Anterior cingulate cortex (tissue), 58 donors: ENCODE data around the gene NRG3.

Experiments
- DNase-seq, 58 donors: peaks; one replicate each; lab custom pipeline; 2025; lab: John Stamatoyannopoulos, UW

NRG3 gene

DNA sequence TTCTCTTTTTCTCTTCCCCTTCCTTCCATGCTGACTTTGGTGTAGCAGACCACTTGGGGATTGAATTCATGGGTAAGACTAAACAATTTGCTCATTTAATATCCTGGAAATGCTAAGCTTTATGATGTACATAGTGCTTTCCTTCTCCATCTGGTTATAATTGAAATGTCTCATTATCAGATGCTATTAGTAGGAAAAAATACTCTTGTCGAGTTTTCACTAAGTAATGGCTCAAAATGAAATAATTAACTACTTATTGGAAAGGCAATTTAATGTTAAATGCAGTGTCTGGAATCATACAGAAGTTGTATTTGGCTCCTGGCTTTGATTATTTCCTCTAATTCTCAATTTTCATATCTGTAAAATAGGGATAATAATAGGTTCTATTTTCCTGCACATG is 990.4 kb downstream of the NRG3 start:
- no peak for DNase-seq

DNA sequence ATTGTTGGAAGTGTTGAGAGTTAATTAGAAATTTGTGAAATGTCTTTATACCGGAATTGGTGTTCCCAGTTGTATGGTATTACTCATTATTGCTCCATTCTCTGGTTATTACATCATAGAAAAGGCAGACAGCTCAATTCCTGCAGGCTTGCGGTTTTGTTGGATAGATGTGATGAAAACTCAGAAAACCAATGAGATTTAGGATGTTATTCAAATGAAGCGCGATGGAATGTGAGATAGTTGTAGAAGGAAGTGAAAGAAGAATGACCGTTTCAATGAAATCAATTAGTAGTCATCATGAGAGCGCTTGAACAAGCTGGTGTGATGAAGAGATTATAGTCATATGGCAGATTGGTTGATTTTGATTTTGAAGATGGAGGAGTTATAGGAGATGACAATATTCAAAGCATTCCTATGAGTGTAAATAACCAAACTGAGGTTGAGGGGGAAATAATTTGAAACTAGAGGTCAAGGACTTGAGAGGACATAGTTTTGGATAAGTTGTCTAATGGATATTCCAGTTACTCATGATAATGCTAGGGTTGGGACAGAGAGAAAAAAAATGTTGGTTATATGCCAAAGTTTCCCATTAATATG is 991.5 kb downstream of the NRG3 start:
- no peak for DNase-seq

GRCh38 chr10:82867056-82867455 is 992.1 kb downstream of the NRG3 start:
- DNase-seq = no peak

- no peak for DNase-seq
Measured at GRCh38 chr10:82874671-82875070, 999.7 kb downstream of the NRG3 start.

DNA sequence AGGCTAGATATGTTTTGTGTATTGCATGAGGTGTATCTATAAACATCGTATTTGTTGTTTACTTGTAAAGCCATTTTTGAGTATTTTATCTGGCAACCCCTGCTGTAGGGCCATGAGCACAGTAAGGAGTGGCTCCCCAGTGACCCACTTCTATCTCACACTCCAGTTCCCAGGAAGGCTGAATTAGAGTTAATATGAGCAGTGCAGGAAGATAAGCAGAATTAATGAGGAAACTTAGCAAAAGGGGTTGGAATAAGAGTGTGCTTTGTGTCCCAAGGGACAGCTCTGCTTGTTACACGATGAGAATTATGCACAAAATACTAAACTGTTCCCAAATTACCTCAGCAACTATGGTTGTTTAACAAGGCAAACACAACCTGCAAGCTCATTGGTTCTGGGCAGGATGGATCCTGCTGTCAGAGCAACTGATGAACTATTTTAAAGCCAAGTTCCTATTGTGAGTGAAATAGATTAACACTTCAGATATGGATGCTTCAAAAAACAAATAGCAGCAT is 1005.8 kb downstream of the NRG3 start:
- DNase-seq = no peak

- DNase-seq = no peak
Measured at GRCh38 chr10:82882722-82883121, 1007.7 kb downstream of the NRG3 start.

GRCh38 chr10:82883603-82884002 is 1008.6 kb downstream of the NRG3 start:
- DNase-seq = no peak

DNA sequence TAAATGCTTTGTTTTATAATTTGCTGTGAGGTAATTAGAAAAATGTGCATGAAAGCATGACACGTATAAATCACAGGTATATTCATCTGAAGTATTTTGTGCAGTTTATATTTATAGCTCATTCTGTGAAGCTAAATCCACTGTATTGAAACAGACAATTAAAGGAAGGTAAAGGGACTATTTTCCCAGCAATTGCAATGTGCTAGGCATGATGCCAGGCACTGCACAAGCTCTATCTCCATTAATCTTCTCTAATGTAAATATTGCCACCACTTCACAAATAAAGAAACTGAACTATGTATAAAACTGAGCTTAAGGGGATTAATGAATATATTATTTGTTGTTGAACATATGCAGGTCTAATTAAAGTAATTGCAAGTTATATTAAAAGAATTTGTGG is 1012.5 kb downstream of the NRG3 start:
- DNase-seq = no peak

DNA sequence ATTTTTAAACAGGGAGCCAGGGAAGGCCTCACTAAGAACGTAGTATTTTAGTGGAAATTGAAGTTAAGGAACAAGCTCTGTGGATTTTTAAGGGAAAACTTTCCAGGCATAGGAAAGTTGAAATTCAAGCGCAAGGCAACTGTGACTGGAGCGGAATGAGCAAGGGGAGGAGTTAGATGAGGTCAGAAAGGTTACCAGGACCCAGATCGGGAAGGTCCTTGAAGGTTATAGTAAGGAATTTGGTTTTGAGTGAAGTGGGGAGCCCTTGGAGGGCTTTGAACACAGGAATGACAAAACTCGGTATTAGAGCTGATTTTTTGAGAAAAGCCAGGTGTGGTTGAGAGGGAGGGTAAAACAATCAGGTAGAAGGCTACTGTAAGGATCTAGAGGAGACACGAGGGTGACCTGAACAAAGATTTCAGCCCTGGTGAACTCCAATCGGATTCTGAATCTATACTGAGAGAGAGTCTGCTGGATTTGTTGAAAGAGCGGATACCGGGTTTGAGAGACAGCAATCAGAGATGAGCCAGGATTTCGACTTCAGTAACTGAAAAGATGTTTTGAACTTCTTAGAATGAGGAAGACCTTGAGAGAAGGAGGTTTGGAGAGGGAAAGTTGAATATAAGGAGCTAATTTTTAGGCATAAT is 1013.9 kb downstream of the NRG3 start:
- DNase-seq = no peak

GRCh38 chr10:82889728-82890127 is 1014.7 kb downstream of the NRG3 start:
- peak in 25 of 58 donors; percentile 1 to 73 (median 11) for DNase-seq

GRCh38 chr10:82890573-82890972 is 1015.6 kb downstream of the NRG3 start:
- no peak for DNase-seq

GRCh38 chr10:82908096-82908495 is 1033.1 kb downstream of the NRG3 start:
- DNase-seq = no peak

DNA sequence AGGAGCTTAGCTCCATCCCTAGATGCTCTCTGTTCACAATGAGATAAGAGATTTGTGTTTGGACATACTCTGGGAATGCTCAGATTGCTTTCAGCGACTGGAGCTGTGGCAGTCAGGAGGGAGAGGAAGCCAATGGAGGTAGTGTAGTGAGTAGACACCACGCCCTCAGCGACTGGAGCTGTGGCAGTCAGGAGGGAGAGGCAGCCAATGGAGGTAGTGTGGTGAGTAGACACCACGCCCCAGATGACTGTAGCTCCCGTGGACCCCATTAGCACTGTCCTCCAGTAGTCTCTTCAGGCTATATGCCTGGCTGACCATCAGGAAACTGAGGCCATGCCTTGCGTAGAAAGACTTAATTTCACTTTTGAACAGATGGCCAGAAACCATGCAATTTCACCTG is 1033.8 kb downstream of the NRG3 start:
- DNase-seq = no peak

DNA sequence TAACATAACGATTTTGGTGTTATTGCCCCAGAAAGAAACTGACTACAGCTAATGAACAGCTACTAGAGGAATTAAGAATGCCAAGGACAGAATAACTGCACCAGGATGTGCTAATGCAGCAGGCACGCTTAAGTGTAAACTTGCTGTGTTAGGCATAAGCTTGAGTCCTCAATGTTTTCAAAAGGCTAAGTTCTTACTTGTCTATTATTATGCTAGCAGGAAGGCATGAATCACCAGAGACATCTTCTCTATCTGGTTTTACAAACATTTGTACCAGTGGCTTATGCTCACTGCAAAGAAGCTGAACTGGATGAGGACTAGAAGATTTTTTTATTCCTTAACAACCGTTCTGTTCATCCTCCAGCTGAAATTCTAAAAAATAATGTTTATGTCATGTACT is 1035.3 kb downstream of the NRG3 start:
- DNase-seq = no peak

DNA sequence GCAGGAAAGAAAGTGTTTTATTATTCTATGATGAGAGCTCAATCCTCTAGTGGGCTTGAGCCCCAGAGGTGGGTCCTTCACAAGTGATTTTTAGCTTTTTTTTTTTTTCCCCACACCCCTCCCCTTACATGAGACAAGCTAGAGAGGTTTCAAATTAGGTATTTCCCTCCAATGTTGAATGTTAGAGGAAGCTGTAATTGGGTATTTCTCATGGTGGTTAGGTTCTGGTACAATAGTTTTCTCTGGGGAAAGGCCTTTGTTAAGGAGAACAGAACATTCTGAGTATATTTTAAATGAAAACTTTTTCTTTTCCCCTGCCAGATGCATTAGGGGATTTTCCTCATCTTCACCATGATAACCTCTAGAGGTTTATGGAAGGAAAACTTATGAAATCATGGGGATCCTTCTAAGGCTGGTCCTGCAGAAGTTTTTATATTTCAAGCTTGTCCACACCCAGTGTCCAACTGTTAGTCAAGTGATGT is 1039.7 kb downstream of the NRG3 start:
- DNase-seq = no peak

GRCh38 chr10:82916941-82917340 is 1041.9 kb downstream of the NRG3 start:
- DNase-seq = no peak

DNA sequence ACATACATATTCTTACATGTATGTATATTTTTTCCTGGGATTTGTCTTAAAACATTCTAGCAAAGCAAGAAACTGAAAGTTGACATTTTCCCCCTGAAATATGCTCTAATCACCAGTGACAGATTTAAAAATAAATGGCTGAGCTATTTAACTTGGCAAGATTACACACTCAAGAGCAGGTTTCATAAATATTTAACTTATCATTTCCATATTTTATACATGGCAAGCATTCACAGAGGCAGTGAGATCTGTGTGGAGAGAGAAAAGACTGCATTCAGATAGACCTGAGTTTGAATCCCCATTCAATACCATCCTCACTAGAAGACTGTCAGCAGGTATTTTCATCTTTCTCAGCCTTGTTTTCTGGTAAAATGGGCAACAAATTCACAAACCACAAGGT is 1043.0 kb downstream of the NRG3 start:
- no peak for DNase-seq

- no peak for DNase-seq
Measured at GRCh38 chr10:82922046-82922445, 1047.1 kb downstream of the NRG3 start.

DNA sequence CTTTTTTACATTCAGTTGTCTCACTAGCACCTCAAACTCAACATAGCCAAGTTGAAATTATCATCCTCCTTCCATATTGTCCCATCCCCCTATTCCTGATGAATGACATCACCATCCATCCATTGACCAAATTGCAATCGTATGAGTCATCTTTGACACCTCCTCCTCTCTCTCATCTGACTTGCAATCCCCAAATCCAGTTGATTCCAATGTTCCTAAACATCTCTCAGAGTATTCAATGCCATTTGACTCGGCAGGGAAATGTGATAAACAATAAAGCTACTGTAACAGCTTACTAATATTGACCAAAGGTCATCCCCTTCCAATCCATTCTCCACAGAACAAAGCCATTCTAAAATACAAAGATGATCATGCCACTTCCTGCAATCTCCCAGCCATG is 1047.8 kb downstream of the NRG3 start:
- DNase-seq = no peak

- peak in 1 of 58 donors; percentile 30 for DNase-seq
Measured at GRCh38 chr10:82924711-82925110, 1049.7 kb downstream of the NRG3 start.

DNA sequence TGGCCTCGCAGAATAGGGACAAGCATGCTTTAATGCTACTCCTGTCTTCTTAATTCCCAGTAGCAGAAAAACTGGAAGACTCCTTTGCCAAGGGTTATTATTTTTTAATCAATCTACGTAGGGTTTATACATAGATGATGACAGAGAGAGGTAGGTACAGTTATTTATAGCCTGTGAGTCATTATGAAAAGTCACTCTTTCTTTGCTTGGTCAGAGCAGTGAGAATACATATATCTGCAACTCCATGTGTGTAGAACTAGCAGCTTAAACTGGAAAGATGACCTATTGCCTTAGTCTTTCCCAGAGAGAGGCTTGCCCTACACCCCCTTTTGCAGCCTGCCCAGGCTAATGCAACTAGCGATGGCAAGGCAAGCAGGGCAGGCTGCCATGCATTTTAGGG is 1050.6 kb downstream of the NRG3 start:
- DNase-seq = no peak

- DNase-seq = peak in 23 of 58 donors; percentile 1 to 56 (median 19)
Measured at GRCh38 chr10:82932451-82932850, 1057.5 kb downstream of the NRG3 start.
